ENCODE results near the gene PTMA.
"Not testable (repeated sequence)": the region's sequence is repeated elsewhere in the genome, so short reads cannot be mapped to it uniquely, and the experiment has no call there.

GRCh38 chr2:231712451-231713021, 4.2 kb downstream of the PTMA start:
- not testable (repeated sequence) for TF ChIP-seq CTCF, EZH2, EZH2phosphoT487 (IDR thresholded peaks at IDR 0.05)
